ENCODE results near the gene LEUTX.

The LEUTX gene

GRCh38 chr19:39823686-39824085 is 45.0 kb downstream of the LEUTX start:
- POLR2A ChIA-PET (ENCODE audit: low non-redundant PET): no interaction called here
- H3K27ac ChIP-seq: peak overlapping the region; percentile 72
- CTCF ChIA-PET: no interaction called here
- DNase-seq (ENCODE audit: low spot score): no peak
- TF ChIP-seq, protein P1, sequence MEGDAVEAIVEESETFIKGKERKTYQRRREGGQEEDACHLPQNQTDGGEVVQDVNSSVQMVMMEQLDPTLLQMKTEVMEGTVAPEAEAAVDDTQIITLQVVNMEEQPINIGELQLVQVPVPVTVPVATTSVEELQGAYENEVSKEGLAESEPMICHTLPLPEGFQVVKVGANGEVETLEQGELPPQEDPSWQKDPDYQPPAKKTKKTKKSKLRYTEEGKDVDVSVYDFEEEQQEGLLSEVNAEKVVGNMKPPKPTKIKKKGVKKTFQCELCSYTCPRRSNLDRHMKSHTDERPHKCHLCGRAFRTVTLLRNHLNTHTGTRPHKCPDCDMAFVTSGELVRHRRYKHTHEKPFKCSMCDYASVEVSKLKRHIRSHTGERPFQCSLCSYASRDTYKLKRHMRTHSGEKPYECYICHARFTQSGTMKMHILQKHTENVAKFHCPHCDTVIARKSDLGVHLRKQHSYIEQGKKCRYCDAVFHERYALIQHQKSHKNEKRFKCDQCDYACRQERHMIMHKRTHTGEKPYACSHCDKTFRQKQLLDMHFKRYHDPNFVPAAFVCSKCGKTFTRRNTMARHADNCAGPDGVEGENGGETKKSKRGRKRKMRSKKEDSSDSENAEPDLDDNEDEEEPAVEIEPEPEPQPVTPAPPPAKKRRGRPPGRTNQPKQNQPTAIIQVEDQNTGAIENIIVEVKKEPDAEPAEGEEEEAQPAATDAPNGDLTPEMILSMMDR (conservative IDR thresholded peaks at IDR 0.05; ENCODE audit: low read depth): no peak

- peak overlapping the region; percentile 72 for H3K27ac ChIP-seq
- peak; percentile 88 for DNase-seq (ENCODE audit: low spot score)
- TF ChIP-seq, protein P1 (conservative IDR thresholded peaks at IDR 0.05; ENCODE audit: low read depth): no peak
- CTCF ChIA-PET: no interaction called here
- POLR2A ChIA-PET (ENCODE audit: low non-redundant PET): interaction anchor here (0.6 kb wide), 1 partner anchor 16 kb away, joined by 3 read pairs; no protein-coding TSS in a partner anchor
These were observed 45.8 kb downstream of the LEUTX start for GRCh38 chr19:39824143-39825092.

DNA sequence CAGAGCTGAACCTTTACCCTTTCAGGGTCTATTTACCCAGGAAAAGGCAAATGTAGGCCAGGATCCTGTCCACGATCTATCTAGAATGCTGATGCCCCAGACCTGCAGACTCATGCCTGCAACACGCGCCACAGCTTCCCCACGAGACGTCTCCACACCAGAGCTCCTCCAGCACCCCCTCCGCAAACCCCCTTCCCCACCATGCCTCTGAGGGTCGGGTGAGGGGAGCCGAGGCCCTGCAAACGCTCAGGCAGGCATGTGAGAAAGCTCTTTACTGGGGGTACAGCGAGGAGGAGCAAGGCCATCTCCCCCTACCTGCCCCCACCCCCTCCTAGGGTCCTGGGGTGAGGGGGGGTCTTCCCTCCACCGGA is 46.4 kb downstream of the LEUTX start:
- ChIA-PET POLR2A (ENCODE audit: low non-redundant PET) (interaction anchor here (0.6 to 0.7 kb wide), 2 partner anchors 9 to 16 kb away, joined by 3 read pairs; no protein-coding TSS in a partner anchor), CTCF (no interaction called here)
- TF ChIP-seq, protein P1 (conservative IDR thresholded peaks at IDR 0.05; ENCODE audit: low read depth): no peak
- peak overlapping the region; percentile 72 for H3K27ac ChIP-seq
- no peak for DNase-seq (ENCODE audit: low spot score)

GRCh38 chr19:39825531-39826076 is 47.0 kb downstream of the LEUTX start:
- TF ChIP-seq, protein P1 (conservative IDR thresholded peaks at IDR 0.05; ENCODE audit: low read depth): no peak
- CTCF ChIA-PET: no interaction called here
- H3K27ac ChIP-seq: peak overlapping the region; percentile 72
- POLR2A ChIA-PET (ENCODE audit: low non-redundant PET): interaction anchor here (0.7 kb wide), 1 partner anchor 9 kb away, joined by 3 read pairs; no protein-coding TSS in a partner anchor
- DNase-seq (ENCODE audit: low spot score): no peak

DNA sequence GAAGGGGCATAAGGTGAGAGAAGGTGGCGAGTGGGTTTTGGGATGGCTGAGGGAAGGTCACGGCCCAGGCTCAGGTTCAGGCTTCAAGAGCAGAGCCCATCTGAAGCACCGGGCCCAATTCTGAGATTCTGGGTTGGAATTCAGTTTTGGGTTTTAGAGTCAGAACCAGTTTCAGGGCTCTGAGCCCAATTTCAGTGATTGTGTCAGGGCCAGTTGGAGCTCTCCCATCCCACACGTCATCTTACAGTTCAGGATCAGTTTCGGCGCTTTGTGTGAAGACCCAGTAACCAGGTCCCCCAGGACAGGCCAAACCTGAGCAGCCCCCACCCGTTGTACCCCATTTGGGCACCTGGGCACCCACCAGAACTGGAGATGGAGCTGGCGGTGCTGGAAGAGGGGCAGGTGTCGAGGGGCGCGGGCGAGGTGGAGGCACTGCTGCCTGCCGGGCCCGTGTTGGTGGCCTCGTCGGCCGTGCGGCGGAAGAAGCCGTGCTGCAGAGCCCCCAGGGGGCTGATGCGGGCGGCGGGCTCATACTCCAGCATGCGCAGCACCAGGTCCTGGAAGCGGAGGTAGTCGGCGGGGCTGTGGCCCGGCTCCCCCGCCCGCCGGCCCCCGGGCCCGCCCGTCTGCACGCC is 47.8 kb downstream of the LEUTX start:
- peak overlapping the region; percentile 72 for H3K27ac ChIP-seq
- TF ChIP-seq, protein P1 (conservative IDR thresholded peaks at IDR 0.05; ENCODE audit: low read depth): no peak
- DNase-seq (ENCODE audit: low spot score): no peak
- CTCF ChIA-PET: no interaction called here
- POLR2A ChIA-PET (ENCODE audit: low non-redundant PET): interaction anchor here (0.7 kb wide), 1 partner anchor 1703 kb away, joined by 6 read pairs; no protein-coding TSS in a partner anchor

DNA sequence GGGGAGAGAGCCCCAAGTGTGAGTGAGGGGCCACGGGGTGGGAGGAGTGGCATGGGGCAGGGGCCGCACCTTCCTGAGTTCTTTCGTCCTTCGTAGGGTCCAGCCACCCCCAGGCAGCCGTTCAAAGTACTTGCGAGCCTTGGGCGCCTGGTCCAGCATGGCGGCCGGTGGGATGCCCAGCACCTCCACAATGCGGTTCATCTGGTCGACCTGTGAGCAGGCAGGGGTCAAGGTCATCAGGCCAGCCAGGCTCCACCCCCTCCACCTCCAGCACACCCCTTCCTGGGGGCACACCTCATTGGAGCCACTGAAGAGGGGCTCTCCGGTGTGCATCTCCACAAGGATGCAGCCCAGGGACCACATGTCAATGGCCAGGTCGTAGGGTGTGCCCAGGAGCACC is 48.6 kb downstream of the LEUTX start:
- DNase-seq (ENCODE audit: low spot score): no peak
- TF ChIP-seq, protein P1 (conservative IDR thresholded peaks at IDR 0.05; ENCODE audit: low read depth): no peak
- peak overlapping the region; percentile 30 for H3K27ac ChIP-seq
- ChIA-PET CTCF (no interaction called here), POLR2A (ENCODE audit: low non-redundant PET) (interaction anchor here (0.7 kb wide), 1 partner anchor 1702 kb away, joined by 6 read pairs; no protein-coding TSS in a partner anchor)

Measured in RWPE1 (cell line).